ENCODE measurements around the gene GPR171.
A peak's percentile ranks its signal among the peaks of the same experiment; 100 is the strongest.
"Not testable (repeated sequence)": the region's sequence is repeated elsewhere in the genome, so short reads cannot be mapped to it uniquely, and the experiment has no call there.

GPR171 gene

GRCh38 chr3:151203051-151203420 is at the start of gene GPR171:
Gene GPR171 (minus strand): TSS chr3:151203216. CDS start chr3:151199386, 3,830 bp downstream.
- DNase-seq (ENCODE audit: low read depth), result peak; percentile 62

- DNase-seq (ENCODE audit: low read depth), result no peak
These were observed 45.8 kb upstream of the GPR171 start for GRCh38 chr3:151248772-151249337.

GRCh38 chr3:151242006-151242405 is 39.0 kb upstream of the GPR171 start:
- DNase-seq (ENCODE audit: low read depth), result not testable (repeated sequence)

- DNase-seq (ENCODE audit: low read depth), result no peak
These were observed 33.7 kb upstream of the GPR171 start for GRCh38 chr3:151236736-151237135.

GRCh38 chr3:151236316-151236715 is 33.3 kb upstream of the GPR171 start:
- DNase-seq (ENCODE audit: low read depth), result no peak

GRCh38 chr3:151234825-151235224 is 31.8 kb upstream of the GPR171 start:
- no peak for DNase-seq (ENCODE audit: low read depth)

GRCh38 chr3:151232991-151233390 is 30.0 kb upstream of the GPR171 start:
- DNase-seq (ENCODE audit: low read depth), result no peak

- not testable (repeated sequence) for DNase-seq (ENCODE audit: low read depth)
These were observed 29.4 kb upstream of the GPR171 start for GRCh38 chr3:151232403-151232802.

- DNase-seq (ENCODE audit: low read depth), result no peak
These were observed 27.6 kb upstream of the GPR171 start for GRCh38 chr3:151230646-151231045.

- DNase-seq (ENCODE audit: low read depth), result no peak
These were observed 25.6 kb upstream of the GPR171 start for GRCh38 chr3:151228666-151229040.

GRCh38 chr3:151227807-151228665 is 25.0 kb upstream of the GPR171 start:
- peak; percentile 36 for DNase-seq (ENCODE audit: low read depth)

- no peak for DNase-seq (ENCODE audit: low read depth)
These were observed 24.3 kb upstream of the GPR171 start for GRCh38 chr3:151227266-151227806.

GRCh38 chr3:151226825-151227224 is 23.8 kb upstream of the GPR171 start:
- DNase-seq (ENCODE audit: low read depth), result no peak

- DNase-seq (ENCODE audit: low read depth), result no peak
These were observed 23.1 kb upstream of the GPR171 start for GRCh38 chr3:151226088-151226563.

- DNase-seq (ENCODE audit: low read depth), result no peak
These were observed 22.3 kb upstream of the GPR171 start for GRCh38 chr3:151225040-151225975.

- no peak for DNase-seq (ENCODE audit: low read depth)
These were observed 21.4 kb upstream of the GPR171 start for GRCh38 chr3:151224268-151224866.

- no peak for DNase-seq (ENCODE audit: low read depth)
These were observed 16.0 kb upstream of the GPR171 start for GRCh38 chr3:151219056-151219455.

GRCh38 chr3:151218136-151218535 is 15.1 kb upstream of the GPR171 start:
- DNase-seq (ENCODE audit: low read depth), result no peak

GRCh38 chr3:151216641-151217607 is 13.9 kb upstream of the GPR171 start:
- no peak for DNase-seq (ENCODE audit: low read depth)

- DNase-seq (ENCODE audit: low read depth), result no peak
These were observed 11.4 kb upstream of the GPR171 start for GRCh38 chr3:151214459-151214858.
